ENCODE measurements around the gene COPA. TPM values are rescaled to one million over a fixed set of nuclear protein-coding genes. Genes with fewer than 3 reads are reported as not detected.

Gene COPA
- total RNA-seq, 1 donor from 2014 or later = 56.3 TPM

GRCh38 chr1:160363951-160364735, 21.1 kb upstream of the COPA start:
- no peaks in the 10 kb centered on the region for H3K27me3 ChIP-seq
- peaks cover 3 to 15% of the 10 kb centered on the region in 2 donors for H3K36me3 ChIP-seq
- TF ChIP-seq CTCF (IDR thresholded peaks at IDR 0.05) = no peak
- H3K9me3 ChIP-seq = no peaks in the 10 kb centered on the region
- H3K27ac ChIP-seq = no peak overlapping the region
- no peaks in the 10 kb centered on the region for H3K4me1 ChIP-seq
- no peak for DNase-seq (ENCODE audit: low spot score in 2 of 2)
- H3K4me3 ChIP-seq = no peak overlapping the region
- intact Hi-C loops (cut with DNase I) = no loop called here

- intact Hi-C loops (cut with DNase I) = no loop called here
- no peak overlapping the region for H3K4me3 ChIP-seq
- no peaks in the 10 kb centered on the region for H3K27me3 ChIP-seq
- H3K36me3 ChIP-seq = peaks cover 8 to 24% of the 10 kb centered on the region in 2 donors
- H3K4me1 ChIP-seq = no peaks in the 10 kb centered on the region
- no peak for DNase-seq (ENCODE audit: low spot score in 2 of 2)
- no peak for TF ChIP-seq CTCF (IDR thresholded peaks at IDR 0.05)
- no peak overlapping the region for H3K27ac ChIP-seq
- H3K9me3 ChIP-seq = no peaks in the 10 kb centered on the region
Measured at GRCh38 chr1:160363010-160363409, 20.0 kb upstream of the COPA start.

- TF ChIP-seq CTCF (IDR thresholded peaks at IDR 0.05) = no peak
- Histone ChIP-seq H3K4me1 (no peaks in the 10 kb centered on the region), H3K27me3 (no peaks in the 10 kb centered on the region), H3K36me3 (peaks cover 14 to 31% of the 10 kb centered on the region in 2 donors), H3K27ac (no peak overlapping the region), H3K4me3 (no peak overlapping the region), H3K9me3 (no peaks in the 10 kb centered on the region)
- DNase-seq (ENCODE audit: low spot score in 2 of 2) = no peak
- intact Hi-C loops (cut with DNase I) = no loop called here
Measured at GRCh38 chr1:160362168-160362957, 19.3 kb upstream of the COPA start.

GRCh38 chr1:160361814-160362167, 18.7 kb upstream of the COPA start:
- Histone ChIP-seq H3K27me3 (no peaks in the 10 kb centered on the region), H3K4me3 (no peak overlapping the region), H3K27ac (no peak overlapping the region), H3K9me3 (no peaks in the 10 kb centered on the region), H3K4me1 (no peaks in the 10 kb centered on the region), H3K36me3 (peaks cover 20 to 37% of the 10 kb centered on the region in 2 donors)
- no peak for TF ChIP-seq CTCF (IDR thresholded peaks at IDR 0.05)
- DNase-seq (ENCODE audit: low spot score in 2 of 2) = no peak
- intact Hi-C loops (cut with DNase I) = no loop called here

- TF ChIP-seq CTCF (IDR thresholded peaks at IDR 0.05) = no peak
Measured at GRCh38 chr1:160361199-160361598, 18.1 kb upstream of the COPA start.

More at GRCh38 chr1:160361199-160361598, 18.1 kb upstream of the COPA start:
- intact Hi-C loops (cut with DNase I) = no loop called here
- no peaks in the 10 kb centered on the region for H3K4me1 ChIP-seq
- no peaks in the 10 kb centered on the region for H3K27me3 ChIP-seq
- no peak for DNase-seq (ENCODE audit: low spot score in 2 of 2)
- no peak overlapping the region for H3K27ac ChIP-seq
- H3K9me3 ChIP-seq = no peaks in the 10 kb centered on the region
- no peak overlapping the region for H3K4me3 ChIP-seq
- H3K36me3 ChIP-seq = peaks cover 26 to 42% of the 10 kb centered on the region in 2 donors
